CD4-positive, alpha-beta T cell treated with Interleukin-6 at 100 ng/mL for 8 hours (primary cell): ENCODE data around the gene NOX5.
A peak's percentile ranks its signal among the peaks of the same experiment; 100 is the strongest.
"Not testable (repeated sequence)": the region's sequence is repeated elsewhere in the genome, so short reads cannot be mapped to it uniquely, and the experiment has no call there.

Experiments used
- DNase-seq: peaks from one replicate; pipeline ENCODE4 v3.0.0-alpha.2; 2020; ENCODE audit warnings: mixed read lengths, low spot score

NOX5 gene

GRCh38 chr15:69058830-69059556 lies 44.5 kb downstream of the NOX5 start:
- peak; percentile 65 for DNase-seq

DNA sequence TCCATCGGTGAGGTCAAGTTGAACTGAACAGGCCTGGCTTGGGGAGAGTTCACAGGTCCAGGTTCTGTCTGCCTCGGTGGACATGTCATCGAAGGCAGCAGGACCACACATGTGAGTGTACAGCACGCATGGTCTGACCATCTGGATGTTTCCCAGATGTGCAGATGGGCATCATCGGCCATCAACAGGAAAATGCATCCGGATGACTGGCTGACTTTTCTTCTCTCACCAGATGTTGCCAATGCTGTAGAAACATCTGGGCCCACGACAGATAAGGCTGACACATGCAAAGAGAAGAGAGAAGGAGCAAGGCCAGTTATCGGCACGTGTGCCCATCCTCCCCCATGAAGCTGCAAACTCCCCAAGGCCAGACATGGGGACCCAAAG lies 45.1 kb downstream of the NOX5 start:
- DNase-seq = no peak

- DNase-seq = no peak
These were observed 45.6 kb downstream of the NOX5 start for GRCh38 chr15:69060041-69060481.

DNA sequence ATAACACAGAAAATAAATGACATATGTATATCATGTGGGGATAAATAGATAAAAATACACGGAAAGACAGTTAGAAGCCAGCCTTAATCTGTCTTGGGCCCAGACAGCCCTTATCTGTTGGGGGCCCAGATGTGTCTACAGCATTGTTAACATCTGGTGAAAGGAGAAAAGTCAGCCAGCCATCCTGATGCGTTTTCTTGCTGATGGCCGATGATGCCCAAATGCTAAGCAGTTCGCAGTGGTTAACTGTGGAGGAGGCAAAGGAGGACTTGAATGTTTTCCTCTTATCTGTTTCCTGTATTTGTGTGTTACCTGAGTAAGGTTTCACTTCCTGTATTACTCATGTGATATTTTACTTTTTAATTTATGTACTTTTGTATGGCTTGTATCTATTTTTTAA lies 46.2 kb downstream of the NOX5 start:
- peak; percentile 14 for DNase-seq

DNA sequence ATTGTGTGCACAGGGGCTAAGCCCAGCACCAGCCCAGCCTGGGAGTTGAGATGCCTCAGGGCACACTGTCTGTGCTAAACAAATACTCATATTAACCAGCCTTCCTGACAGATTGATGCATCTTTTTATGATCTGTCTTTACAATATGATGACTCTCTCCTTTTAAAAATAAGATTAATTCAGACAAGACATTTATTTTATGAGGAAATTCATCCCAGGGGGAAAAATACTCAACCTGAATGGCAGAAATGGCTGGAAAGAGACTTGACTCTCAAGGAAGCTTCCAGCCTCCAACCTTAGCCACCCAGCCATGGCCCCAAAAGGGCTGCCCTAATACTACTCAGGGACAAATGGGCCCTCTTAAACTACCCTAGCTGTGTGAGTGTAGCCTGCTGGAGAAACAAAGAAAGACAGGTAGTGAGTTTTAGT lies 46.9 kb downstream of the NOX5 start:
- DNase-seq = no peak

- DNase-seq = no peak
These were observed 50.2 kb downstream of the NOX5 start for GRCh38 chr15:69064649-69065048.

- no peak for DNase-seq
These were observed 51.8 kb downstream of the NOX5 start for GRCh38 chr15:69066007-69066995.

- DNase-seq = no peak
These were observed 52.8 kb downstream of the NOX5 start for GRCh38 chr15:69067296-69067695.

DNA sequence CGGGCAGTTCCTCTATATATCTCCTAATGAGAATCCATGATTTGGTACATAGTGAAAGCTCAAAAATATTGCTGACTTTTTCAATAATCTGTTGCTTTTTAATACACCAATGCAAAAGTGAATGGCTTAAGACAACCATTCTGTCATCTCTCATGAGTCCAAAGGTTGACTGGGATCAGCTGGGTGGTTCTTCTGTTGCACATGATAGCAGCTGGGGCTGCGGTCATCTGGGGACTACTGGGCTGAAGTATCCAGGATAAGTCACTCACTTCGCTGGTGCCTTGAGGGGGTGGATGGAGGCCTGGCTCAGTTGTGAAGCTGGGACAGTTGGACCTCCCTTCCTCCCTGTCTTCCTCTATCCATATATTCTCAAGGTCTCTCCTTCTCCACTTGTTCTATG lies 53.7 kb downstream of the NOX5 start:
- no peak for DNase-seq

- DNase-seq = not testable (repeated sequence)
These were observed 54.8 kb downstream of the NOX5 start for GRCh38 chr15:69069290-69069689.

- no peak for DNase-seq
These were observed 55.5 kb downstream of the NOX5 start for GRCh38 chr15:69069996-69070395.

DNA sequence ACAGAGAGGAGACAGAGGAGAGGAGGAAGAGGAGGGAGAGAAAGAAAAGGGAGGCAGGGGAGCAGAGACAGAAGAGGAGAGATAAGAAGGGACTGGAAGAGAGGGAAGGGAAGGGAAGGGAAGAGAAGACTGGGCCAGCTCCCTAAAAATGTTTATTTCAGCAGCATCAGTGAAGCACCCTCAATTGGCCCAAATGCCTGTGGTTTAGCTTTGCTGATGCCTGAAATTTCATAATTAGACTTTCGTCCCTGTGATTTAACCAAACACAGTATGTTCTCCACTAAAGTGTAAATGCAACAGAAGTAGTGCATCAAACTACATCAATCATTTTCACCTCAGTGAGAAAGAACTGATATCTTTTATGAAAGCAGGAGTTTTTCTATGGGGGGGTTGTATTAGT lies 55.9 kb downstream of the NOX5 start:
- DNase-seq = no peak

GRCh38 chr15:69071260-69071659 lies 56.8 kb downstream of the NOX5 start:
- no peak for DNase-seq

GRCh38 chr15:69072906-69073305 lies 58.4 kb downstream of the NOX5 start:
- DNase-seq = no peak

- DNase-seq = no peak
These were observed 59.7 kb downstream of the NOX5 start for GRCh38 chr15:69074001-69074842.

DNA sequence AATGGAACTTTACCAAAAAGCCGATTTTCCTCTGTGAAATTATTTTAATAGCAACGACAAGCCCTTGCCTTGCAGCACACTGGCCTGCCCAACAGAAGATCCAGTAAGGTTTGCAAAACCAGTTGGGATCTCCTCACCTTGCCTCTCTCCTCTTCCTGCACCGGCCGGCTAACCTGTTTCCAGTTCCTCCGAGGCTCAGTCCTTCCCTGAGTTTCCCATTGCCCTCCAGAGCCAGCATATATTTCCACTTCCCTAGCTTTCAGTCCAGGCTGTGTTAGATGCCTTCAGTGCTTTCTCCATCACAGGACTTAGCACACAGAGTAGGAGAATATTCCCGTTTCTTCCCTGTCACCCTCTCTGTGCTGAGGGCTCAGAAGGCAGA lies 60.3 kb downstream of the NOX5 start:
- DNase-seq = no peak

- DNase-seq = no peak
These were observed 60.9 kb downstream of the NOX5 start for GRCh38 chr15:69075440-69075839.

DNA sequence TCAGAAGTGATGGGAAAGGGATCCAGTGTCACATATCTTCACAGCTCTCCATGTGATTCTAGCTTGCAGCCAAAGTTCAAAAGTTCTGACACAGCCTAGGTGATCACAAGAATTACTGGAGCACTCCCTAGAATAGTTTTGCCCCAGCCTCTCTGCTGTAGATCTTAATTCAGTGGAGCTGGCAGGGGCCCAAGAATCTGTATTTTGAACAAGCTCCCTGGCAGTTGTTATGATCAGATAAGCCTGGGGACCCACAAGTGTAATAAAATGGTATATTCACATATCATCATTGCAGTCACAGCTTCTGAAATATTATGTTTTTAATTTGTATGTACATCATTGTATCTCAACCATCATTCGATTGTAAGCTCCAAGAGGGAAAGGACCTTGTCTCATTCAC lies 62.3 kb downstream of the NOX5 start:
- DNase-seq = no peak

GRCh38 chr15:69078638-69079037 lies 64.1 kb downstream of the NOX5 start:
- DNase-seq = no peak

DNA sequence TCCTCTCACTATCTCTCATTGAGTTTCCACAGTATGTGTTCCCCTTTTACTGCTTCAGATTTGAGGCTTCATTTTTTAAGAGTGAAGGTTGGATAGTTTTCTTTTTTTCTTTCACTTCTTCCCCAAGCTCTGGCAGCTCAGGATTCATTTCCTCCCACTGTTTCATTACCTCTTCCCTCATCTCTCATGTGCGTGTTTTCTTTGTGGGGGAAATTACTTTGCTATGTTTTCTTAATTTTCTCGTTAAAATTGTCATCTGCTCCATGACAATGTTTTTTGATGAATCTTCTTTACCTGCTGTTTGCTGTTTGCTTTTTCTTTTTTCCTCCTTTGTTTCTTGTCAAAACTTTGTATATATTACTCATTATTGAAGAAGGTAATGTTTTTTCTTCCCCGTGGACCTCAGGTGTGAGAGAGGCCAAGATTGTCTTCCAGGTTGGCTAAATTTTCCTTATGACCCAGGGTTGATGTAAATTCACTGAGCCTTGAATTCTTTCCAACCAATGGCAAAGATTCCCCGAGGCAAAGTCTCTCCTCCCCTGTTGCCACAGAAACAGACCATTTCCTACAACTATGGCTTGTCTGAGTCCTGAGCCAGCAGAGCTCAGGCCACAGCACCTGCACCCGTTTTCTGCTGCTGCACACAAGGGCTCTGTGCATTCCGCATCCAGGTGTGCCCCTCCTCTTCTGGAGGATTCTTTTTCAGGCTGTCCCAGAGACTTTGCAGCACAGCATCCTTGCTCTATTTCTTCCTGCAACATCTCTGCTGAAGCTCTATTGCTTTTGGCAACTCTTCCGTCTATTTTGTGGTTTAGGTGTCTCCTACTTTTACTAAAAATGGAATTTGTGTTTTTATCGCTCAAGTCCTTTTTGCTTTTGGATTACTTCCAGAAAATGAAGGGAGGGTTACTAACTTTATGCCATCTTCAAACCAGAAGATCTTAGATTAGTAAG lies 66.1 kb downstream of the NOX5 start:
- no peak for DNase-seq
